GM10248 (cell line): Measurements from ENCODE around the gene BLACAT1.

Experiments
- CTCF ChIA-PET: fragments of 300-600 bp; sonication (Branson Sonifier 250); formaldehyde crosslinking; extraction: SDS; loops from one replicate; lab custom pipeline; 2021; ENCODE audit warnings: antibody characterized with exemption; lab: Yijun Ruan, JAX
- POLR2A ChIA-PET: fragments of 350-650 bp; sonication (Branson Sonifier 250); formaldehyde crosslinking; extraction: SDS; loops from one replicate; lab custom pipeline; 2020; ENCODE audit warnings: antibody characterized with exemption; lab: Yijun Ruan, JAX
- DNase-seq: peaks from one replicate; pipeline ENCODE4 v3.0.0; 2012; ENCODE audit errors: extremely low spot score
- CTCF ChIP-seq: IDR thresholded peaks from 2 replicates; pipeline ENCODE4 v1.5.1; 2012; ENCODE audit warnings: mild to moderate bottlenecking, low read depth; ENCODE audit errors: extremely low read depth, missing control alignments, control extremely low read depth

Gene BLACAT1

GRCh38 chr1:205455581-205456382, at the start of gene BLACAT1:
BLACAT1 (minus strand) TSS chr1:205456045.
- no peak for TF ChIP-seq CTCF
- DNase-seq = no peak
- ChIA-PET POLR2A (no interaction called here), CTCF (interaction anchor here (2.3 kb wide), 1 partner anchor 30 kb away, joined by 8 read pairs; no protein-coding TSS in a partner anchor)

GRCh38 chr1:205505076-205505729, 49.4 kb upstream of the BLACAT1 start:
- DNase-seq = no peak
- TF ChIP-seq CTCF = no peak
- ChIA-PET POLR2A (no interaction called here), CTCF (no interaction called here)

GRCh38 chr1:205504311-205505075, 48.6 kb upstream of the BLACAT1 start, which contains the start of gene CDK18:
CDK18 (plus strand) TSS chr1:205504669; CDS start chr1:205523168, 18,499 bp downstream.
- ChIA-PET POLR2A (no interaction called here), CTCF (interaction anchor here (12.1 kb wide), 1 partner anchor 18 kb away, joined by 122 read pairs; no protein-coding TSS in a partner anchor)
- TF ChIP-seq CTCF = no peak
- DNase-seq = no peak

- TF ChIP-seq CTCF = no peak
- ChIA-PET CTCF (interaction anchor here (2.6 to 12.1 kb wide), 2 partner anchors 17 to 21 kb away, joined by 14 to 122 read pairs; no protein-coding TSS in a partner anchor), POLR2A (no interaction called here)
- DNase-seq = no peak
These were observed 47.1 kb upstream of the BLACAT1 start for GRCh38 chr1:205502992-205503391.

GRCh38 chr1:205502111-205502810, 46.4 kb upstream of the BLACAT1 start:
- no peak for DNase-seq
- TF ChIP-seq CTCF = no peak
- CTCF ChIA-PET = interaction anchor here (1.3 to 12.1 kb wide), 3 partner anchors 16 to 148 kb away, joined by 4 to 122 read pairs (median 14); no protein-coding TSS in a partner anchor
- POLR2A ChIA-PET = no interaction called here
